Neural crest cell (in vitro differentiated cells): ENCODE data around the gene SUSD1. TPM values are rescaled to one million over a fixed set of nuclear protein-coding genes. Genes with fewer than 3 reads are reported as not detected.

Source experiments
- DNase-seq: peaks from one replicate; pipeline ENCODE4 v3.0.0; 2021; ENCODE audit warnings: low read depth, mixed read lengths, low spot score
- H3K27ac Mint-ChIP-seq: one replicate; pipeline ENCODE4 v1.8.0; 2021; ENCODE audit warnings: mild to moderate bottlenecking, mixed read lengths; ENCODE audit not compliant: unreplicated experiment
- H3K27me3 Mint-ChIP-seq: 2 replicates; pipeline ENCODE4 v1.8.0; 2021; ENCODE audit warnings: low read depth, mild to moderate bottlenecking, mixed read lengths
- H3K36me3 Mint-ChIP-seq: 2 replicates; pipeline ENCODE4 v1.8.0; 2021; ENCODE audit warnings: low read depth, mild to moderate bottlenecking, mixed read lengths
- H3K4me1 Mint-ChIP-seq: 2 replicates; pipeline ENCODE4 v1.8.0; 2021; ENCODE audit warnings: mixed read lengths
- H3K4me3 Mint-ChIP-seq: one replicate; pipeline ENCODE4 v1.8.0; 2021; ENCODE audit warnings: mild to moderate bottlenecking, mixed read lengths
- H3K9me3 Mint-ChIP-seq: 2 replicates; pipeline ENCODE4 v1.8.0; 2021; ENCODE audit warnings: mixed read lengths
- CTCF ChIP-seq: fragments of 200-600 bp; sonication (generic); conservative IDR thresholded peaks from 2 replicates; pipeline ENCODE4 v1.5.0; 2021; ENCODE audit warnings: antibody characterized with exemption, mild to moderate bottlenecking
- total RNA-seq: library from RNA; stranded (reverse); gene quantifications from 2 replicates; pipeline ENCODE4 v1.2.1, GENCODE V29; 2021

Gene SUSD1
- total RNA-seq, 1 donor from 2014 or later = 22.6 TPM

DNA sequence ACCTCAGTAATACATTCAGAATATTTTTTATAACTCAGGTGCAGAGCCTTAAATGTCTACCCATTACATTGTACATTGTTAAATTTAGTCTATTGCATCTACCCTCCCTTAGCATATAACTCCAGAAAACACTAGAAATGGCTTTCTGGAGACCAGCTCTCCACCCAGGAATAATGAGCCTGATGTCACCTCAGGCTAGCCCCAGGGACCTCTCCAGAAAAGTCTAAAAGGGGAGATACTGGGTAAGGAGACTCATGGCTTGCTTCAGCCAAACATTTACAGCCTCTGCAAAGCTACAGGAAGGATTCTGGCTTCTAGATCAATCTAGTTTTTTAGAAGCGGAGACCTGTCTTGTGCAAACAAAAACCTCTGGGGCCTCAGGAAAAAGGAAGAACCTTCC lies 13.8 kb upstream of the SUSD1 start:
- Mint-ChIP-seq H3K9me3 (no peaks in the 10 kb centered on the region), H3K4me1 (no peaks in the 10 kb centered on the region), H3K27ac (no peak overlapping the region), H3K4me3 (no peak overlapping the region), H3K27me3 (no peaks in the 10 kb centered on the region), H3K36me3 (no peaks in the 10 kb centered on the region)
- no peak for TF ChIP-seq CTCF
- no peak for DNase-seq

- H3K36me3 Mint-ChIP-seq = no peaks in the 10 kb centered on the region
- no peak overlapping the region for H3K27ac Mint-ChIP-seq
- no peak for TF ChIP-seq CTCF
- H3K4me3 Mint-ChIP-seq = no peak overlapping the region
- H3K9me3 Mint-ChIP-seq = peaks cover 2% of the 10 kb centered on the region
- no peaks in the 10 kb centered on the region for H3K4me1 Mint-ChIP-seq
- H3K27me3 Mint-ChIP-seq = no peaks in the 10 kb centered on the region
- no peak for DNase-seq
These were observed 12.3 kb upstream of the SUSD1 start for GRCh38 chr9:112187404-112187803.

DNA sequence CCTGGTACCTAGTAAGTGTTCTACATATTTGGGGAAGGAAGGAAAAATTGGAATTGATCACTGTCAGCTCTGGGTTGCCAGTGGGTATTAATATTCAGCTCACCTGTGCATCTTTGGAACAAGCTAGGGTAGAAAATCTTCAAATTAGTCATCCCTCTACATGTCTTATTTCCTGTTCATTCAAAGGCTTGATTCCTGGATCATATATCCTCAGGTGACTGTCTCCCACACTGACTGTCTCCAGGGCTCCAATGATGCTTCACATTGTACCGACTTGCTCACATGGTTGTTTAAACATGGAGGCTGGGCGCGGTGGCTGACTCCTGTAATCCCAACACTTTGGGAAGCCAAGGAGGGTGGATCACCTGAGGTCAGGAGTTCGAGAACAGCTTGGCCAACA lies 11.6 kb upstream of the SUSD1 start:
- Mint-ChIP-seq H3K27me3 (no peaks in the 10 kb centered on the region), H3K4me3 (no peak overlapping the region), H3K9me3 (peaks cover 4% of the 10 kb centered on the region)

GRCh38 chr9:112184946-112185345 lies 9.8 kb upstream of the SUSD1 start:
- Mint-ChIP-seq H3K27me3 (peaks cover 3% of the 10 kb centered on the region), H3K4me1 (no peaks in the 10 kb centered on the region), H3K27ac (no peak overlapping the region), H3K36me3 (no peaks in the 10 kb centered on the region), H3K4me3 (no peak overlapping the region), H3K9me3 (peaks cover 4% of the 10 kb centered on the region)
- no peak for DNase-seq
- TF ChIP-seq CTCF = no peak

More for the DNA sequence above, 11.6 kb upstream of the SUSD1 start:
- no peaks in the 10 kb centered on the region for H3K36me3 Mint-ChIP-seq
- H3K27ac Mint-ChIP-seq = no peak overlapping the region
- no peak for TF ChIP-seq CTCF
- no peaks in the 10 kb centered on the region for H3K4me1 Mint-ChIP-seq
- DNase-seq = no peak

GRCh38 chr9:112184221-112184620 lies 9.1 kb upstream of the SUSD1 start:
- Mint-ChIP-seq H3K27me3 (peaks cover 3% of the 10 kb centered on the region), H3K4me3 (no peak overlapping the region), H3K27ac (no peak overlapping the region), H3K9me3 (peaks cover 4% of the 10 kb centered on the region), H3K36me3 (no peaks in the 10 kb centered on the region), H3K4me1 (no peaks in the 10 kb centered on the region)
- TF ChIP-seq CTCF = no peak
- no peak for DNase-seq

- DNase-seq = no peak
- H3K27me3 Mint-ChIP-seq = peaks cover 30% of the 10 kb centered on the region
- no peak for TF ChIP-seq CTCF
- peaks cover 4% of the 10 kb centered on the region for H3K9me3 Mint-ChIP-seq
- peaks cover 6% of the 10 kb centered on the region for H3K4me1 Mint-ChIP-seq
- H3K27ac Mint-ChIP-seq = peak overlapping the region; percentile 6
- peak overlapping the region; percentile 18 for H3K4me3 Mint-ChIP-seq
- no peaks in the 10 kb centered on the region for H3K36me3 Mint-ChIP-seq
These were observed 5.3 kb upstream of the SUSD1 start for GRCh38 chr9:112180387-112180881.
